K562 (cell line): ENCODE measurements around the gene PRRG4. TPM values are rescaled to one million over a fixed set of nuclear protein-coding genes. Genes with fewer than 3 reads are reported as not detected.
"Not testable (repeated sequence)": the region's sequence is repeated elsewhere in the genome, so short reads cannot be mapped to it uniquely, and the experiment has no call there.

Experiments
- ATAC-seq: fragments of 200-7000 bp; cut with Tn5 transposase; 3 replicates; pipeline ENCODE4 v1.9.1; 2020; ENCODE audit warnings: moderate library complexity
- BruUV-seq: library from RNA; stranded (reverse); fragments of 400-500 nt; replicated peaks from 2 replicates; lab custom pipeline; 2021; lab: Mats Ljungman, UMichigan
- CTCF ChIA-PET: fragments of 300-600 bp; formaldehyde crosslinking; extraction: SDS; loops from one replicate; lab custom pipeline; 2021; ENCODE audit warnings: low intra/inter-chr PET ratio; lab: Yijun Ruan, JAX
- POLR2A ChIA-PET: fragments of 300-600, 350-650 bp; sonication (Branson Sonifier 250); formaldehyde crosslinking; extraction: SDS; loops from one replicate; lab custom pipeline; 2021; ENCODE audit warnings: antibody characterized with exemption, inconsistent platforms; lab: Yijun Ruan, JAX
- DNase-seq, 4 experiments: peaks; one replicate each; pipeline versions ENCODE4 v3.0.0 to v3.0.0-alpha.2; 2011 to 2018; ENCODE audit warnings: low spot score in 3 of 4, mixed read lengths in 3 of 4; ENCODE audit errors: extremely low read depth in 1 of 4
- FAIRE-seq: peaks from 2 replicates; lab custom pipeline; 2011; peaks lifted over from hg19 to GRCh38; lab: Jason Lieb, UNC
- H2AFZ ChIP-seq: 2 replicates; pipeline ENCODE4 v1.6.0; 2011; ENCODE audit warnings: low read depth, low read length, control low read depth, inconsistent platforms
- H3K27ac ChIP-seq: fragments of 200-600 bp; 3 replicates; pipeline ENCODE4 v1.8.0; 2011; ENCODE audit warnings: low read depth, mild to moderate bottlenecking, control low read depth, inconsistent platforms, low read length, moderate library complexity, mixed read lengths; ENCODE audit errors: extremely low read depth
- H3K27me3 ChIP-seq, 2 experiments: fragments of 300-600 bp in 1 of 2; 2 replicates in 1 of 2; 3 replicates in 1 of 2; pipeline versions ENCODE4 v1.6.0 to v1.8.0; 2011; ENCODE audit warnings: inconsistent platforms in 2 of 2, low read length in 2 of 2, mild to moderate bottlenecking in 1 of 2, mixed read lengths in 1 of 2, moderate library complexity in 1 of 2; ENCODE audit not compliant: control insufficient read depth in 2 of 2, insufficient read depth in 2 of 2
- H3K36me3 ChIP-seq: fragments of 300-600 bp; 3 replicates; pipeline ENCODE4 v1.8.0; 2011; ENCODE audit warnings: mild to moderate bottlenecking, low read length, inconsistent platforms; ENCODE audit not compliant: control insufficient read depth, insufficient read depth
- H3K4me1 ChIP-seq, 2 experiments: fragments of 200-600 bp in 1 of 2; replicated peaks in 1 of 2; 2 replicates in 1 of 2; 3 replicates in 1 of 2; pipeline versions ENCODE4 v1.5.1 to v1.8.0; 2011; ENCODE audit warnings: inconsistent platforms in 2 of 2, low read length in 2 of 2, mild to moderate bottlenecking in 1 of 2, mixed read lengths in 1 of 2, moderate library complexity in 1 of 2; ENCODE audit not compliant: control insufficient read depth in 2 of 2, insufficient read depth in 2 of 2
- H3K4me2 ChIP-seq: 2 replicates; pipeline ENCODE4 v1.6.1; 2011; ENCODE audit warnings: low read length, control low read depth, inconsistent platforms, mixed read lengths; ENCODE audit not compliant: insufficient read depth
- H3K4me3 ChIP-seq: fragments of 200-600 bp; sonication (generic), shearing (Covaris generic); 2 replicates; pipeline ENCODE4 v1.5.1; 2016; ENCODE audit warnings: control low read depth, inconsistent platforms
- H3K79me2 ChIP-seq: fragments of 200-600 bp; 3 replicates; pipeline ENCODE4 v1.8.0; 2011; ENCODE audit warnings: low read length, inconsistent platforms; ENCODE audit not compliant: control insufficient read depth, insufficient read depth
- H3K9ac ChIP-seq, 2 experiments: 2 replicates each; pipeline versions ENCODE4 v1.6.0 to v1.6.1; 2011; ENCODE audit warnings: low read depth in 2 of 2, low read length in 2 of 2, control low read depth in 1 of 2, inconsistent platforms in 1 of 2, mild to moderate bottlenecking in 1 of 2, mixed read lengths in 1 of 2; ENCODE audit not compliant: insufficient read depth in 1 of 2
- H3K9me1 ChIP-seq: one replicate; pipeline ENCODE4 v1.6.0; 2011; ENCODE audit warnings: inconsistent platforms, mild to moderate bottlenecking, low read length, moderate library complexity; ENCODE audit not compliant: control insufficient read depth, insufficient read depth
- H3K9me3 ChIP-seq: replicated peaks from 2 replicates; pipeline ENCODE4 v1.5.1; 2011; ENCODE audit warnings: low read depth, low read length, inconsistent platforms; ENCODE audit not compliant: control insufficient read depth, insufficient read depth
- H4K20me1 ChIP-seq: replicated peaks from 2 replicates; pipeline ENCODE4 v1.6.1; 2011; ENCODE audit warnings: low read length, inconsistent platforms, mixed read lengths; ENCODE audit not compliant: control insufficient read depth, insufficient read depth
- BCL6 ChIP-seq: fragments of 250-450 bp; sonication (Bioruptor Pico); IDR thresholded peaks from 2 replicates; pipeline ENCODE4 v1.4.0; 2020
- ETS2 ChIP-seq: IDR thresholded peaks from 2 replicates; pipeline ENCODE4 v1.6.1; 2016; ENCODE audit warnings: borderline replicate concordance, missing genetic modification characterization, mild to moderate bottlenecking, moderate library complexity, missing compliant biosample characterization; ENCODE audit not compliant: poor library complexity, severe bottlenecking
- HEY1 ChIP-seq: fragments of 250-450 bp; sonication (Bioruptor Pico); IDR thresholded peaks from 2 replicates; pipeline ENCODE4 v1.5.0; 2020; ENCODE audit warnings: mild to moderate bottlenecking, moderate library complexity, borderline replicate concordance
- HINFP ChIP-seq: fragments of 450-650 bp; conservative IDR thresholded peaks from 2 replicates; pipeline ENCODE4 v1.6.1; 2016; ENCODE audit warnings: missing genetic modification characterization, low read depth, mild to moderate bottlenecking, control low read depth, missing compliant biosample characterization
- ZNF121 ChIP-seq: sonication (generic); formaldehyde crosslinking; conservative IDR thresholded peaks from 2 replicates; pipeline ENCODE4 v1.8.0; 2022; ENCODE audit warnings: missing genetic modification reagents
- ZNF133 ChIP-seq: fragments of 250-450 bp; sonication (Bioruptor Pico); IDR thresholded peaks from 2 replicates; pipeline ENCODE4 v1.4.0; 2020; ENCODE audit warnings: mild to moderate bottlenecking
- ZNF444 ChIP-seq: fragments of 250-450 bp; sonication (Bioruptor Pico); IDR thresholded peaks from 2 replicates; pipeline ENCODE4 v1.4.0; 2020; ENCODE audit warnings: mild to moderate bottlenecking, moderate library complexity
- ZNF668 ChIP-seq: fragments of 250-450 bp; sonication (Bioruptor Pico); IDR thresholded peaks from 2 replicates; pipeline ENCODE4 v1.8.0; 2022; ENCODE audit warnings: mild to moderate bottlenecking, inconsistent platforms
- WGBS: fragments of 100-300 bp; shearing (Covaris generic); methylation state at CpG from one replicate; pipeline ENCODE4 v1.1.6; 2016; ENCODE audit warnings: low coverage, mixed read lengths; ENCODE audit not compliant: insufficient coverage; ENCODE audit errors: missing lambda C conversion rate; 5-methylcytosine and 5-hydroxymethylcytosine counted together
- in situ Hi-C: fragments of 300-500 bp; cut with MboI; formaldehyde crosslinking; loops from 4 replicates; pipeline ENCODE4 v1.15.0; 2018; ENCODE audit warnings: inconsistent platforms, mixed read lengths
- intact Hi-C: fragments of 100-400 bp; cut with micrococcal nuclease; formaldehyde crosslinking; loops from 2 replicates; pipeline ENCODE4 v1.14.2; 2022
- polyA plus RNA-seq, 8 experiments: library from polyadenylated mRNA; depleted of rRNA in 4 of 8; stranded (reverse) in 5 of 8; unstranded in 3 of 8; fragments of >200 nt; fragmentation: Nextera tagmentation in 2 of 8; fragmentation: Illumina TruSeq in 1 of 8; extraction: Ambion mirVana in 2 of 8; extraction: Trizol in 1 of 8; gene quantifications; 2 replicates each; pipeline versions ENCODE4 v1.2.1 to v1.2.3, GENCODE V29; 2011 to 2014; ENCODE audit warnings: inconsistent platforms in 1 of 8, missing spikeins in 1 of 8
- total RNA-seq, 7 experiments: library from RNA; depleted of rRNA in 6 of 7; stranded (reverse); fragments of >200 nt in 6 of 7; fragmentation: Illumina TruSeq in 2 of 7; extraction: Trizol in 2 of 7; gene quantifications; 2 replicates each; pipeline versions ENCODE4 v1.2.1 to v1.2.3, GENCODE V29; 2011 to 2021; ENCODE audit warnings: low replicate concordance in 1 of 7

The PRRG4 gene
- total and polyA plus RNA-seq, 9 of the 15 experiments (the other 6 are each of a cell fraction or from before 2014, with no cell fraction given), result not detected

DNA sequence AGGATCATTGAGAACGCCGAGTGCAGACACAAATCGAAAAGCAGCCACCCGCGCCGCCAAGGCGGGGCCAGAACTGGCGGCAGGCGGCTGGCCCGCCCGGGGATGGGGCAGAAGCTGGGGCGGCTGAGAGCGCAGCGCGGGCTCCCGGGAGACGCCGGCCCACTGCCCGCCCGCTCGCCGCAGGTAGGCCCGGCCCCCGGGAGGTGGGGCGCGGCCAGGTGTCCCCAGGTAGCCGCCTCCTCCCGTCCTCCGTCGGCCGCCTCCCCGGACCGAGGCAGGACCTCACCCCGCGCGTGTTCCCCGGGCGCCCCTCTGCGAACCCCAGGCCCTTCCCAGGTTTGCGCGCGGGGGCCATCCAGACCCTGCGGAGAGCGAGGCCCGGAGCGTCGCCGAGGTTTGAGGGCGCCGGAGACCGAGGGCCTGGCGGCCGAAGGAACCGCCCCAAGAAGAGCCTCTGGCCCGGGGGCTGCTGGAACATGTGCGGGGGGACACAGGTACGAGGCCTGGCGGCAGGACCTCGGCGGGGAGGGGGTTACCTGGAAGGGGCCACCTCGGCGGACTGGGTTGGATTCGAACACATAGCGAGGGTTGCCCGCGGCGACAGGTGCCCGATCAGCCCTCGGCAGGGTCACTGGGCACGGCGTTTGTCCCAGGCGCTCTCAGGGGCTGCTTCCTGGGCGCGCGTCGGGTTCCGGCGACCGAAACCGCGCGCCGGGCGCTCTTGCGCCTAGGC is at the start of gene PRRG4 (continued):
- no peak for TF ChIP-seq ZNF668
- TF ChIP-seq HINFP (tag), result no peak
- no peak for TF ChIP-seq ZNF133 (CRISPR knock-in tag)
- no peak for TF ChIP-seq ZNF444 (CRISPR knock-in tag)
- no peak for TF ChIP-seq ETS2 (tag)
- TF ChIP-seq HEY1, result no peak
- TF ChIP-seq BCL6, result no peak

DNA sequence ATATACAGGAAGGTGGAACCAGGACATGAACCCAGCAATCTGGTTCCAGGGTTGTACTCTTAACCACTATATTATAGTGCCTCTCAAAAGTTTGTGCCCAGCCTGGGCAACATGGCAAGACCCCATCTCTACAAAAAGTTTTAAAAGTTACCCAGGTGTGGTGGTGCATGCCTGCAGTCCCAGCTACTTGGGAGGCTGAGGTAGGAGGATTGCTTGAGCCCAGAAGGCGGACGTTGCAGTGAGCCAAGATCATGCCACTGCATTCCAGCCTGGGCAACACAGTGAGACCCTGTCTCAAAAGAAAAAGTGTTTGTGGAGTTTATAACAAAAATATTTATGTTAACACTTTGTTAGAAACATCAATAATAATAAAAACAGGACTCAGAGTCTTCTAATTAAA is 48.9 kb upstream of the PRRG4 start:
- H3K4me1 ChIP-seq, H3K9me1 ChIP-seq, H3K79me2 ChIP-seq, H3K4me2 ChIP-seq, BruUV-seq, DNase-seq, H3K9me3 ChIP-seq, H3K36me3 ChIP-seq, H3K9ac ChIP-seq, POLR2A ChIA-PET, H3K27me3 ChIP-seq, H4K20me1 ChIP-seq, CTCF ChIA-PET, ATAC-seq, FAIRE-seq, H3K4me3 ChIP-seq, H3K27ac ChIP-seq: not testable (repeated sequence)
- TF ChIP-seq ZNF121, result 0 out of 2 replicates have a peak, but pooled peaks have one; percentile 14
- TF ChIP-seq, all 486 proteins: peak for 1; not testable (repeated sequence) for 485
- intact Hi-C loops, H2AFZ ChIP-seq, in situ Hi-C loops: not testable (repeated sequence)
- 0% methylated on average over 2 of the region's 2 CpGs for WGBS
